GM12874 (cell line): ENCODE results near the gene TMEM130.

Experiments
- CTCF ChIP-seq: IDR thresholded peaks from 2 replicates; pipeline ENCODE4 v1.5.1; 2011; ENCODE audit warnings: low read depth, mild to moderate bottlenecking, control low read depth, low read length, moderate library complexity; ENCODE audit not compliant: insufficient read depth

TMEM130 gene

GRCh38 chr7:98908585-98908984 is 38.8 kb upstream of the TMEM130 start:
- TF ChIP-seq CTCF, result no peak

- no peak for TF ChIP-seq CTCF
Observed at GRCh38 chr7:98907570-98907969, 37.8 kb upstream of the TMEM130 start.

GRCh38 chr7:98903246-98903645 is 33.4 kb upstream of the TMEM130 start:
- TF ChIP-seq CTCF, result no peak

GRCh38 chr7:98902523-98902922 is 32.7 kb upstream of the TMEM130 start:
- no peak for TF ChIP-seq CTCF

GRCh38 chr7:98900815-98901214 is 31.0 kb upstream of the TMEM130 start:
- TF ChIP-seq CTCF, result no peak

GRCh38 chr7:98899816-98900215 is 30.0 kb upstream of the TMEM130 start:
- no peak for TF ChIP-seq CTCF

- no peak for TF ChIP-seq CTCF
Observed at GRCh38 chr7:98892609-98893008, 22.8 kb upstream of the TMEM130 start.

- no peak for TF ChIP-seq CTCF
Observed at GRCh38 chr7:98887038-98887437, 17.2 kb upstream of the TMEM130 start.
